Measurements from ENCODE around the gene IQCM. TPM values are rescaled to one million over a fixed set of nuclear protein-coding genes. Genes with fewer than 3 reads are reported as not detected.

IQCM gene
- polyA plus RNA-seq, 2 of the 4 experiments (the other 2 are of a cell fraction): 0.05 TPM; not detected in 1

GRCh38 chr4:149349541-149349940 is 466.1 kb downstream of the IQCM start (continued):
- TF ChIP-seq ATOH8 (CRISPR knock-in tag; IDR thresholded peaks at IDR 0.05; ENCODE audit: low read depth): no peak
- no peak for TF ChIP-seq RAD21 (conservative IDR thresholded peaks at IDR 0.05 in 1 of 2, IDR thresholded peaks at IDR 0.05 in 1 of 2)
- no peak for TF ChIP-seq CHD4 (IDR thresholded peaks at IDR 0.05; ENCODE audit: borderline replicate concordance)
- no peak for TF ChIP-seq CEBPB (IDR thresholded peaks at IDR 0.05)

GRCh38 chr4:149347139-149347538 is 468.5 kb downstream of the IQCM start:
- POLR2A ChIA-PET: no interaction called here
- DNase-seq (ENCODE audit: low read depth in 1 of 2, low spot score in 1 of 2) (no peak), FAIRE-seq (no peak), ATAC-seq (no peak)
- 34% methylated on average over 3 of the region's 3 CpGs for WGBS (ENCODE audit: missing lambda C conversion rate)
- TF ChIP-seq HEYL (CRISPR knock-in tag; IDR thresholded peaks at IDR 0.05): no peak
- TF ChIP-seq CBX8 (IDR thresholded peaks at IDR 0.05): no peak
- no peak for TF ChIP-seq BCL3 (IDR thresholded peaks at IDR 0.05)
- no peak for TF ChIP-seq BHLHE40 (IDR thresholded peaks at IDR 0.05; ENCODE audit: low read depth, low read length)
- no peak for TF ChIP-seq ZNF302 (CRISPR knock-in tag; IDR thresholded peaks at IDR 0.05)
- TF ChIP-seq CEBPB (IDR thresholded peaks at IDR 0.05): no peak
- no peak for TF ChIP-seq FOSL2 (IDR thresholded peaks at IDR 0.05)
- TF ChIP-seq FOSL2 (CRISPR knock-in tag; IDR thresholded peaks at IDR 0.05): no peak
- no peak for TF ChIP-seq MAZ (IDR thresholded peaks at IDR 0.05; ENCODE audit: borderline replicate concordance, low read depth, low read length)
- TF ChIP-seq MAX (IDR thresholded peaks at IDR 0.05): no peak
- TF ChIP-seq ZSCAN20 (CRISPR knock-in tag; IDR thresholded peaks at IDR 0.05): no peak
- no peak for TF ChIP-seq NFE2L2 (conservative IDR thresholded peaks at IDR 0.05; ENCODE audit: low read length)
- no peak for TF ChIP-seq HMGXB4 (CRISPR knock-in tag; IDR thresholded peaks at IDR 0.05; ENCODE audit: borderline replicate concordance)
- TF ChIP-seq HOXB5 (CRISPR knock-in tag; IDR thresholded peaks at IDR 0.05): no peak
- no peak for TF ChIP-seq HDAC2 (IDR thresholded peaks at IDR 0.05)
- Histone ChIP-seq H3K9me3 (no peaks in the 10 kb centered on the region), H3K4me1 (no peaks in the 10 kb centered on the region), H3K27ac (no peak overlapping the region), H3K4me2 (no peak overlapping the region), H3K4me3 (no peak overlapping the region)
- CTCF ChIA-PET: no interaction called here

- DNase-seq (ENCODE audit: low read depth in 1 of 2, low spot score in 1 of 2) (no peak), FAIRE-seq (no peak), ATAC-seq (no peak)
- TF ChIP-seq PHF8 (IDR thresholded peaks at IDR 0.05; ENCODE audit: borderline replicate concordance, low read depth) (no peak), CHD4 (IDR thresholded peaks at IDR 0.05; ENCODE audit: borderline replicate concordance) (no peak), RNF2 (IDR thresholded peaks at IDR 0.05; ENCODE audit: borderline replicate concordance, low read depth) (no peak), HOXB13 (CRISPR knock-in tag; IDR thresholded peaks at IDR 0.05; ENCODE audit: low read depth) (no peak), BHLHE40 (IDR thresholded peaks at IDR 0.05; ENCODE audit: low read depth, low read length) (no peak), RFX5 (IDR thresholded peaks at IDR 0.05) (no peak), ELK1 (IDR thresholded peaks at IDR 0.05; ENCODE audit: low read depth, low read length) (no peak), NPAS2 (CRISPR knock-in tag; IDR thresholded peaks at IDR 0.05; ENCODE audit: borderline replicate concordance) (no peak), GATA3 (IDR thresholded peaks at IDR 0.05; ENCODE audit: borderline replicate concordance) (no peak), EP300 (IDR thresholded peaks at IDR 0.05) (no peak), POLR2AphosphoS2 (conservative IDR thresholded peaks at IDR 0.05; ENCODE audit: low read length) (no peak), ZFP36 (IDR thresholded peaks at IDR 0.05; ENCODE audit: borderline replicate concordance, partially characterized antibody) (no peak), HEYL (CRISPR knock-in tag; IDR thresholded peaks at IDR 0.05) (no peak), ZC3H11A (IDR thresholded peaks at IDR 0.05) (no peak), HOXB5 (CRISPR knock-in tag; IDR thresholded peaks at IDR 0.05) (no peak), RCOR1 (IDR thresholded peaks at IDR 0.05; ENCODE audit: low read depth, low read length) (no peak), TFCP2L1 (CRISPR knock-in tag; IDR thresholded peaks at IDR 0.05) (no peak), E2F6 (IDR thresholded peaks at IDR 0.05; ENCODE audit: borderline replicate concordance, low read depth) (no peak)
- 12% methylated on average over 1 of the region's 1 CpG for WGBS (ENCODE audit: missing lambda C conversion rate)
- Histone ChIP-seq H3K27ac (no peak overlapping the region), H3K9me3 (no peaks in the 10 kb centered on the region), H3K4me2 (no peak overlapping the region), H3K4me1 (no peaks in the 10 kb centered on the region), H3K4me3 (no peak overlapping the region)
- CTCF ChIA-PET: no interaction called here
- POLR2A ChIA-PET: no interaction called here
These were observed 470.2 kb downstream of the IQCM start for GRCh38 chr4:149345424-149345823.

Data from A549 (cell line).